ENCODE results near the gene DNAJA3. TPM values are rescaled to one million over a fixed set of nuclear protein-coding genes. Genes with fewer than 3 reads are reported as not detected.

The DNAJA3 gene
- total and polyA plus RNA-seq, 2 donors (not counting 3 experiments of a cell fraction or from before 2014, with no cell fraction given), result 33.4 to 45.4 TPM

DNA sequence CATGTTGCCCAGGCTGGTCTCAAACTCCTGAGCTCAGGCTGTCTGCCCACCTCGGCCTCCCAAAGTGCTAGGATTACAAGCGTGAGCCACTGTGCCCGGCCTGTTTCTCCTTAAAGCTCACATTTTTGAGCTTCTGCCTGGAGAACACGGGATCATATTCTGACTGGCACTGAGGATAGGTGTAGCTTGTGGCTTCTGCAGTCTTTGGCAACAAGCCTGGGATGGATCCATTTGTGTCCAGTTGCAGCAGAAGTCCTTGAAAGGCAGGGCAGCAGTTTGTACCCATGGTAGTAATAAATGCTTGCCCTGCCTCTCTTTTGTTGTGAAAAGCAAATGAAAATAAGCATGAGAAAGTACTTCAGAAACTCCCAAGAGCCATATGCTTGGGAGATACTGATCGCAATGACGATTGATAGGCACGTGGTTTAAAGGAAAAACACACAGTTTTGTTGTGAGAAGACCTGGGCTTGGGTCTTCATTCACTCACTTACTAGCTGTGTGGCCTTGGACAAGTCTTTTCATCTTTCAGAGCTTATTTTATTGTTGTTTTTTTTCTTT is 6.2 kb upstream of the DNAJA3 start:
- no peaks in the 10 kb centered on the region for H3K9me1 ChIP-seq (replicated peaks; ENCODE audit: control insufficient read depth, extremely low read depth, insufficient read depth, low read length)
- POLR2A ChIA-PET, result no interaction called here
- H3K4me1 ChIP-seq (ENCODE audit: control insufficient read depth, extremely low read depth, insufficient read depth, low read length), result peaks cover 9% of the 10 kb centered on the region
- H3K9me3 ChIP-seq (replicated peaks; ENCODE audit: control insufficient read depth, insufficient read depth, low read length), result no peaks in the 10 kb centered on the region
- FAIRE-seq (no peak), DNase-seq (ENCODE audit: low read depth, low spot score) (no peak)
- H3K79me2 ChIP-seq (ENCODE audit: control insufficient read depth, insufficient read depth, low read length), result peaks cover 15% of the 10 kb centered on the region
- no peak overlapping the region for H2AFZ ChIP-seq (ENCODE audit: low read depth, low read length)
- H3K9ac ChIP-seq (replicated peaks; ENCODE audit: extremely low read depth, insufficient read depth, low read length), result no peak overlapping the region
- BruUV-seq (replicated peaks), result no TSS peak
- no peak overlapping the region for H3K27ac ChIP-seq (ENCODE audit: insufficient read depth, low read depth, low read length)
- H3K36me3 ChIP-seq (ENCODE audit: control insufficient read depth in 2 of 2, extremely low read depth in 1 of 2, insufficient read depth in 2 of 2, low read length in 2 of 2), result no peaks in the 10 kb centered on the region
- no peak overlapping the region for H3K4me3 ChIP-seq (replicated peaks in 1 of 3; ENCODE audit: insufficient read depth in 1 of 3, low read depth in 1 of 3, low read length in 3 of 3)
- no peaks in the 10 kb centered on the region for H4K20me1 ChIP-seq (replicated peaks; ENCODE audit: control insufficient read depth, extremely low read depth, insufficient read depth, low read length)
- CTCF ChIA-PET, result interaction anchor here (8.4 kb wide), 1 partner anchor 16 kb away, joined by 79 read pairs; no protein-coding TSS in a partner anchor
- TF ChIP-seq, protein P1, sequence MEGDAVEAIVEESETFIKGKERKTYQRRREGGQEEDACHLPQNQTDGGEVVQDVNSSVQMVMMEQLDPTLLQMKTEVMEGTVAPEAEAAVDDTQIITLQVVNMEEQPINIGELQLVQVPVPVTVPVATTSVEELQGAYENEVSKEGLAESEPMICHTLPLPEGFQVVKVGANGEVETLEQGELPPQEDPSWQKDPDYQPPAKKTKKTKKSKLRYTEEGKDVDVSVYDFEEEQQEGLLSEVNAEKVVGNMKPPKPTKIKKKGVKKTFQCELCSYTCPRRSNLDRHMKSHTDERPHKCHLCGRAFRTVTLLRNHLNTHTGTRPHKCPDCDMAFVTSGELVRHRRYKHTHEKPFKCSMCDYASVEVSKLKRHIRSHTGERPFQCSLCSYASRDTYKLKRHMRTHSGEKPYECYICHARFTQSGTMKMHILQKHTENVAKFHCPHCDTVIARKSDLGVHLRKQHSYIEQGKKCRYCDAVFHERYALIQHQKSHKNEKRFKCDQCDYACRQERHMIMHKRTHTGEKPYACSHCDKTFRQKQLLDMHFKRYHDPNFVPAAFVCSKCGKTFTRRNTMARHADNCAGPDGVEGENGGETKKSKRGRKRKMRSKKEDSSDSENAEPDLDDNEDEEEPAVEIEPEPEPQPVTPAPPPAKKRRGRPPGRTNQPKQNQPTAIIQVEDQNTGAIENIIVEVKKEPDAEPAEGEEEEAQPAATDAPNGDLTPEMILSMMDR (IDR thresholded peaks at IDR 0.05; ENCODE audit: extremely low read depth in 1 of 2, insufficient read depth in 1 of 2, low read depth in 1 of 2, low read length in 2 of 2), result no peak
- no peak for TF ChIP-seq EZH2 (IDR thresholded peaks at IDR 0.05; ENCODE audit: borderline replicate concordance, low read depth, low read length, severe bottlenecking)
- no peak overlapping the region for H3K4me2 ChIP-seq (ENCODE audit: insufficient read depth, low read length)
- dilution Hi-C loops (cut with MboI; ENCODE audit: extremely low pct_ligation_motif_present, low sequenced_read_pairs), result no loop called here
- H3K27me3 ChIP-seq (ENCODE audit: control insufficient read depth in 2 of 2, insufficient read depth in 2 of 2, low read length in 2 of 2), result no peaks in the 10 kb centered on the region
- intact Hi-C loops (cut with micrococcal nuclease), result no loop called here

DNA sequence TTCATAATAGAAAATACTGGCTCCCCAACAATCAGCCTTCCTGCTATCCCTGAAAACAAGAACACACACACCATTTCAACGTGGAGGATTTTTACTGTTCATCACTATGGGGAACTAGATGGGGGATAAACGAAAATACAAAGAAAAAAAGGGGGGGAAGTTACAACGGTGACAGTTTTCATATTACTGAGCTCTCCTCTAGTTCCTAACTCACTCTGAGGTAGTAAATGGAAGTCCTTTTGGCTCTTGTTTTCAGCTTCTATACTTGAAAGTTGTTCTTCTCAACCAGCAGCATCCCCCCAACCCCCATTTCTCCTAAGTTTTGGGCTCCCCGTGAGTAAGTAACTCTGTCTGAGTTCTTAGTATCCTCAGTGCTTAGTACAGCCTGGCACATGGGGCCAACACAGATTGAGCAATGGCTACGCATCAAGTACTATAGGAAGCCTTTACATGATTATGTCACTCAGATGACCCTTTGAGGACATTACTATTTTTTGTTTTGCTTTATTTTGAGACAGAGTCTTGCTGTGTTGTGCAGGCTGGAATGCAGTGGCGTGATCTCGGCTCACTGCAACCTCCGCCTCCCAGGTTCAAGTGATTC is 5.1 kb upstream of the DNAJA3 start:
- BruUV-seq (replicated peaks), result no TSS peak
- H3K9me3 ChIP-seq (replicated peaks; ENCODE audit: control insufficient read depth, insufficient read depth, low read length), result no peaks in the 10 kb centered on the region
- ChIA-PET CTCF (interaction anchor here (8.4 kb wide), 1 partner anchor 17 kb away, joined by 79 read pairs; no protein-coding TSS in a partner anchor), POLR2A (no interaction called here)
- no peaks in the 10 kb centered on the region for H4K20me1 ChIP-seq (replicated peaks; ENCODE audit: control insufficient read depth, extremely low read depth, insufficient read depth, low read length)
- intact Hi-C loops (cut with micrococcal nuclease), result no loop called here
- DNase-seq (ENCODE audit: low read depth, low spot score) (no peak), FAIRE-seq (no peak)
- peaks cover 5% of the 10 kb centered on the region for H3K4me1 ChIP-seq (ENCODE audit: control insufficient read depth, extremely low read depth, insufficient read depth, low read length)
- H3K9ac ChIP-seq (replicated peaks; ENCODE audit: extremely low read depth, insufficient read depth, low read length), result no peak overlapping the region
- H2AFZ ChIP-seq (ENCODE audit: low read depth, low read length), result no peak overlapping the region
- no peak overlapping the region for H3K4me3 ChIP-seq (replicated peaks in 1 of 3; ENCODE audit: insufficient read depth in 1 of 3, low read depth in 1 of 3, low read length in 3 of 3)
- no peak overlapping the region for H3K27ac ChIP-seq (ENCODE audit: insufficient read depth, low read depth, low read length)
- H3K9me1 ChIP-seq (replicated peaks; ENCODE audit: control insufficient read depth, extremely low read depth, insufficient read depth, low read length), result no peaks in the 10 kb centered on the region
- no peaks in the 10 kb centered on the region for H3K27me3 ChIP-seq (ENCODE audit: control insufficient read depth in 2 of 2, insufficient read depth in 2 of 2, low read length in 2 of 2)
- H3K79me2 ChIP-seq (ENCODE audit: control insufficient read depth, insufficient read depth, low read length), result peaks cover 4% of the 10 kb centered on the region
- no peaks in the 10 kb centered on the region for H3K36me3 ChIP-seq (ENCODE audit: control insufficient read depth in 2 of 2, extremely low read depth in 1 of 2, insufficient read depth in 2 of 2, low read length in 2 of 2)
- no peak overlapping the region for H3K4me2 ChIP-seq (ENCODE audit: insufficient read depth, low read length)
- TF ChIP-seq MYC (IDR thresholded peaks at IDR 0.05; ENCODE audit: low read depth, low read length) (no peak), JUN (IDR thresholded peaks at IDR 0.05; ENCODE audit: borderline replicate concordance, insufficient read depth, insufficient read length, low read depth) (no peak)
- dilution Hi-C loops (cut with MboI; ENCODE audit: extremely low pct_ligation_motif_present, low sequenced_read_pairs), result no loop called here

All from endothelial cell of umbilical vein (primary cell).